BLaER1 treated with 17β-estradiol and CSF1 and Interleukin-3, amounts not matched to agents 10 nM and 100 nM (cell line): ENCODE data around the gene LYZL6.
A peak's percentile ranks its signal among the peaks of the same experiment; 100 is the strongest.

Source experiments
- H3K27ac ChIP-seq, 11 experiments: shearing (Covaris generic); formaldehyde crosslinking; 2 replicates each; pipeline ENCODE4 v1.8.1; 2022
- H3K27me3 ChIP-seq, 11 experiments: shearing (Covaris generic); formaldehyde crosslinking; 2 replicates each; pipeline ENCODE4 v1.8.1; 2022
- H3K36me3 ChIP-seq, 11 experiments: shearing (Covaris generic); formaldehyde crosslinking; 2 replicates each; pipeline ENCODE4 v1.8.1; 2022
- H3K4me1 ChIP-seq, 10 experiments: shearing (Covaris generic); formaldehyde crosslinking; 2 replicates each; pipeline ENCODE4 v1.8.1; 2022
- H3K4me2 ChIP-seq, 11 experiments: shearing (Covaris generic); formaldehyde crosslinking; 2 replicates each; pipeline ENCODE4 v1.8.1; 2022
- H3K4me3 ChIP-seq, 10 experiments: shearing (Covaris generic); formaldehyde crosslinking; 2 replicates each; pipeline ENCODE4 v1.8.1; 2022
- H3K9ac ChIP-seq, 11 experiments: shearing (Covaris generic); formaldehyde crosslinking; 2 replicates each; pipeline ENCODE4 v1.8.1; 2022
- H3K9me3 ChIP-seq, 11 experiments: shearing (Covaris generic); formaldehyde crosslinking; replicated peaks in 1 of 11; 2 replicates each; pipeline ENCODE4 v1.8.1; 2022
- H4K20me1 ChIP-seq, 11 experiments: shearing (Covaris generic); formaldehyde crosslinking; 2 replicates each; pipeline ENCODE4 v1.8.1; 2022
- Cebpa-rat ChIP-seq, 11 experiments: shearing (Covaris generic); IDR thresholded peaks; 2 replicates each; pipeline ENCODE4 v1.8.1; 2022

Gene LYZL6

GRCh38 chr17:35977509-35977908 lies 34.0 kb upstream of the LYZL6 start:
- no peak for TF ChIP-seq Cebpa-rat (IDR thresholded peaks at IDR 0.05)
- no peak overlapping the region for H3K9ac ChIP-seq
- H3K27me3 ChIP-seq = no peaks in the 10 kb centered on the region
- no peak overlapping the region for H3K4me3 ChIP-seq
- H4K20me1 ChIP-seq = no peaks in the 10 kb centered on the region
- no peak overlapping the region for H3K27ac ChIP-seq
- H3K4me1 ChIP-seq = peaks cover 0 to 21% (median 2%) of the 10 kb centered on the region in 10 experiments; a peak in 7 of 20 replicates
- H3K36me3 ChIP-seq = no peaks in the 10 kb centered on the region
- H3K4me2 ChIP-seq = no peak overlapping the region
- H3K9me3 ChIP-seq = no peaks in the 10 kb centered on the region

- no peaks in the 10 kb centered on the region for H3K36me3 ChIP-seq
- no peaks in the 10 kb centered on the region for H3K27me3 ChIP-seq
- no peak for TF ChIP-seq Cebpa-rat (IDR thresholded peaks at IDR 0.05)
- H4K20me1 ChIP-seq = no peaks in the 10 kb centered on the region
- H3K4me2 ChIP-seq = peak overlapping the region in 4 of 11 experiments; percentile 8 to 18 (median 14); a peak in 6 of 22 replicates
- peaks cover 0 to 36% (median 5%) of the 10 kb centered on the region in 10 experiments; a peak in 10 of 20 replicates for H3K4me1 ChIP-seq
- no peaks in the 10 kb centered on the region for H3K9me3 ChIP-seq
- H3K4me3 ChIP-seq = no peak overlapping the region
- H3K9ac ChIP-seq = no peak overlapping the region; a peak in 1 of 22 replicates
- peak overlapping the region in 1 of 11 experiments; percentile 16; a peak in 1 of 22 replicates for H3K27ac ChIP-seq
Measured at GRCh38 chr17:35973333-35974260, 30.1 kb upstream of the LYZL6 start.

GRCh38 chr17:35972945-35973332 lies 29.4 kb upstream of the LYZL6 start:
- peak overlapping the region in 3 of 11 experiments; percentile 8 to 18 (median 18); a peak in 4 of 22 replicates for H3K4me2 ChIP-seq
- peaks cover 0 to 36% (median 5%) of the 10 kb centered on the region in 10 experiments; a peak in 10 of 20 replicates for H3K4me1 ChIP-seq
- TF ChIP-seq Cebpa-rat (IDR thresholded peaks at IDR 0.05) = no peak
- no peaks in the 10 kb centered on the region for H3K9me3 ChIP-seq
- no peak overlapping the region for H3K4me3 ChIP-seq
- no peaks in the 10 kb centered on the region for H3K36me3 ChIP-seq
- H4K20me1 ChIP-seq = no peaks in the 10 kb centered on the region
- no peaks in the 10 kb centered on the region for H3K27me3 ChIP-seq
- peak overlapping the region in 1 of 11 experiments; percentile 16; a peak in 1 of 22 replicates for H3K27ac ChIP-seq
- H3K9ac ChIP-seq = no peak overlapping the region

GRCh38 chr17:35972535-35972934 lies 29.0 kb upstream of the LYZL6 start:
- Histone ChIP-seq H4K20me1 (no peaks in the 10 kb centered on the region), H3K9ac (no peak overlapping the region), H3K4me1 (peaks cover 0 to 36% (median 5%) of the 10 kb centered on the region in 10 experiments; a peak in 10 of 20 replicates), H3K4me2 (no peak overlapping the region), H3K4me3 (no peak overlapping the region), H3K27ac (no peak overlapping the region), H3K36me3 (no peaks in the 10 kb centered on the region), H3K27me3 (no peaks in the 10 kb centered on the region), H3K9me3 (no peaks in the 10 kb centered on the region)
- TF ChIP-seq Cebpa-rat (IDR thresholded peaks at IDR 0.05) = no peak

- Histone ChIP-seq H3K27ac (no peak overlapping the region), H3K27me3 (no peaks in the 10 kb centered on the region), H3K4me2 (no peak overlapping the region), H3K9me3 (no peaks in the 10 kb centered on the region), H3K36me3 (no peaks in the 10 kb centered on the region), H4K20me1 (no peaks in the 10 kb centered on the region), H3K4me3 (no peak overlapping the region), H3K9ac (no peak overlapping the region), H3K4me1 (peaks cover 0 to 36% (median 5%) of the 10 kb centered on the region in 10 experiments; a peak in 10 of 20 replicates)
- no peak for TF ChIP-seq Cebpa-rat (IDR thresholded peaks at IDR 0.05)
Measured at GRCh38 chr17:35972066-35972465, 28.6 kb upstream of the LYZL6 start.

- no peak for TF ChIP-seq Cebpa-rat (IDR thresholded peaks at IDR 0.05)
- peaks cover 0 to 24% (median 5%) of the 10 kb centered on the region in 10 experiments; a peak in 10 of 20 replicates for H3K4me1 ChIP-seq
- H4K20me1 ChIP-seq = no peaks in the 10 kb centered on the region
- H3K4me3 ChIP-seq = no peak overlapping the region
- peak overlapping the region in 6 of 11 experiments; percentile 7 to 28 (median 16); a peak in 4 of 22 replicates for H3K27ac ChIP-seq
- no peaks in the 10 kb centered on the region for H3K36me3 ChIP-seq
- no peaks in the 10 kb centered on the region for H3K27me3 ChIP-seq
- no peaks in the 10 kb centered on the region for H3K9me3 ChIP-seq
- H3K4me2 ChIP-seq = peak overlapping the region in 4 of 11 experiments; percentile 12 to 61 (median 34); a peak in 8 of 22 replicates
- H3K9ac ChIP-seq = 0 out of 22 replicates have a peak overlapping the region, but pooled peaks of 1 of the 11 experiments have one; percentile 0
Measured at GRCh38 chr17:35969558-35970380, 26.3 kb upstream of the LYZL6 start.

GRCh38 chr17:35968520-35969054 lies 25.1 kb upstream of the LYZL6 start:
- H3K27me3 ChIP-seq = no peaks in the 10 kb centered on the region
- no peak overlapping the region for H3K27ac ChIP-seq
- TF ChIP-seq Cebpa-rat (IDR thresholded peaks at IDR 0.05) = no peak
- H3K9ac ChIP-seq = no peak overlapping the region; a peak in 1 of 22 replicates
- H3K4me1 ChIP-seq = peaks cover 0 to 23% (median 5%) of the 10 kb centered on the region in 10 experiments; a peak in 10 of 20 replicates
- no peak overlapping the region for H3K4me3 ChIP-seq
- no peaks in the 10 kb centered on the region for H3K36me3 ChIP-seq
- H4K20me1 ChIP-seq = no peaks in the 10 kb centered on the region
- H3K9me3 ChIP-seq = no peaks in the 10 kb centered on the region
- H3K4me2 ChIP-seq = no peak overlapping the region

- peaks cover 0 to 8% (median 2%) of the 10 kb centered on the region in 10 experiments; a peak in 10 of 20 replicates for H3K4me1 ChIP-seq
- no peak overlapping the region for H3K9ac ChIP-seq
- no peaks in the 10 kb centered on the region for H4K20me1 ChIP-seq
- no peak overlapping the region for H3K4me2 ChIP-seq
- no peak for TF ChIP-seq Cebpa-rat (IDR thresholded peaks at IDR 0.05)
- H3K36me3 ChIP-seq = no peaks in the 10 kb centered on the region
- no peak overlapping the region for H3K4me3 ChIP-seq
- H3K27ac ChIP-seq = no peak overlapping the region
- no peaks in the 10 kb centered on the region for H3K27me3 ChIP-seq
- no peaks in the 10 kb centered on the region for H3K9me3 ChIP-seq
Measured at GRCh38 chr17:35965272-35965671, 21.8 kb upstream of the LYZL6 start.
